Body of pancreas (tissue), 4 donors: ENCODE data around the gene MAGEA10. TPM values are rescaled to one million over a fixed set of nuclear protein-coding genes. Genes with fewer than 3 reads are reported as not detected.

ENCODE experiments used
- ATAC-seq: fragments of 150-250 bp; one replicate; pipeline ENCODE4 v1.9.1; 2016
- DNase-seq, 4 donors: peaks; one replicate each; pipeline ENCODE4 v3.0.0-alpha.2; 2019
- H3K27ac ChIP-seq, 4 donors: fragments of 200-600 bp; sonication (generic); 1 replicate in 3 of 4; 2 replicates in 1 of 4; pipeline versions ENCODE4 v1.5.1 to v1.6.1; 2016 to 2019; ENCODE audit warnings: mild to moderate bottlenecking in 1 of 4, mixed read lengths in 1 of 4, moderate library complexity in 1 of 4
- H3K27me3 ChIP-seq, 2 donors: fragments of 200-600 bp; sonication (generic); one replicate each; pipeline ENCODE4 v1.6.0; 2016; ENCODE audit warnings: mild to moderate bottlenecking in 1 of 2
- H3K36me3 ChIP-seq, 2 donors: fragments of 200-600 bp; sonication (generic); replicated peaks in 1 of 2; 2 replicates each; pipeline ENCODE4 v1.5.1; 2016; ENCODE audit warnings: low read depth in 2 of 2; ENCODE audit not compliant: insufficient read depth in 1 of 2
- H3K4me1 ChIP-seq: fragments of 200-600 bp; sonication (generic); one replicate; pipeline ENCODE4 v1.6.0; 2016
- H3K4me3 ChIP-seq, 2 donors: fragments of 200-600 bp; sonication (generic); 1 replicate in 1 of 2; 2 replicates in 1 of 2; pipeline ENCODE4 v1.5.1; 2016 to 2019
- H3K9me3 ChIP-seq, 3 donors: fragments of 200-600 bp; sonication (generic); 1 replicate in 2 of 3; 2 replicates in 1 of 3; pipeline ENCODE4 v1.5.1; 2016
- CTCF ChIP-seq, 7 experiments: fragments of 450-650 bp in 4 of 7; fragments of 200-600 bp in 3 of 7; sonication (generic) in 3 of 7; IDR thresholded peaks; one replicate each; pipeline ENCODE4 v1.5.1; 2016 to 2019; ENCODE audit warnings: antibody characterized with exemption in 7 of 7
- POLR2A ChIP-seq, 3 donors: fragments of 450-650 bp; IDR thresholded peaks; one replicate each; pipeline ENCODE4 v1.6.1; 2016; ENCODE audit warnings: antibody characterized with exemption in 3 of 3, mild to moderate bottlenecking in 2 of 3
- WGBS, 2 donors: methylation state at CpG; one replicate each; pipeline ENCODE4 v1.1.5; 2017; 5-methylcytosine and 5-hydroxymethylcytosine counted together
- intact Hi-C: fragments of 100-400 bp; cut with DNase I; formaldehyde crosslinking; loops from one replicate; pipeline ENCODE4 v1.15.1; 2023
- total RNA-seq, 2 donors: library from RNA; depleted of rRNA; stranded (reverse); fragments of >200 nt; gene quantifications; one replicate each; pipeline ENCODE4 v1.1.0, GENCODE V29; 2016

The MAGEA10 gene
- total RNA-seq, 2 donors from 2014 or later = not detected

DNA sequence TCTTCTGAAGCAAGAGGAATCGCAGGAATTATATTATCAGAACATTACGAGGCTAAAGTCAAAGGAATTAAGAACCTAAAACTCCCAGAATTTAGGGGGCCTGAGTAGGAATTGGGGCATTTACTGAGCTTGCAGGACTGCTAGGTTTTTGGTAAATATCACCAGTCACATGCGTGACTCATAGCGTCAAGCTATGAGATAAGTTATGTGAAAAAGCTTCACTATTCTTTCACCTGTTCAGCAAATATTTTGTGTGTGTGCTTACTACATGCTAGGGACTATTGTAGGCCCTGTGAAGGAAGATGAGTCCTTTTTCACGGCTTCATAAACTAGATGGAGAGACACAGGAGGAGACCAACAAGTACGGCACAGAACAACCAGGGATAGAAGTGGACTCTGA is 52.2 kb downstream of the MAGEA10 start:
- Histone ChIP-seq H3K4me3 (no peak overlapping the region), H3K4me1 (no peaks in the 10 kb centered on the region), H3K36me3 (no peaks in the 10 kb centered on the region), H3K27ac (no peak overlapping the region), H3K9me3 (no peaks in the 10 kb centered on the region), H3K27me3 (no peaks in the 10 kb centered on the region)
- intact Hi-C loops = no loop called here
- ATAC-seq (no peak), DNase-seq (no peak)
- TF ChIP-seq POLR2A (IDR thresholded peaks at IDR 0.05) (no peak), CTCF (IDR thresholded peaks at IDR 0.05) (no peak)
- WGBS, 2 donors = 82 to 84% methylated on average over 6 of the region's 6 CpGs

Other genes starting within 250 kb of the MAGEA10 start
- not detected for gene MAGEA4, start 225.7 kb downstream of the MAGEA10 start, total RNA-seq
- 10 to 100 TPM; 46.2 to 64.9 TPM for gene GABRE, start 163.9 kb downstream of the MAGEA10 start, total RNA-seq